MM.1S (cell line): Measurements from ENCODE around the gene HIBADH.
A peak's percentile ranks its signal among the peaks of the same experiment; 100 is the strongest.

Experiments
- DNase-seq: peaks from one replicate; pipeline ENCODE4 v3.0.0-alpha.2; 2015
- H2AFZ ChIP-seq: fragments of 300-600 bp; sonication (generic); 2 replicates; pipeline ENCODE4 v1.6.0; 2016; ENCODE audit warnings: antibody characterized with exemption, low read length
- H3F3A ChIP-seq: fragments of 300-600 bp; sonication (generic); 2 replicates; pipeline ENCODE4 v1.6.1; 2016; ENCODE audit warnings: mild to moderate bottlenecking, antibody characterized with exemption, low read length, moderate library complexity, mixed read lengths; ENCODE audit not compliant: insufficient read depth
- H3K27ac ChIP-seq: fragments of 300-600 bp; sonication (generic); 2 replicates; pipeline ENCODE4 v1.5.1; 2016; ENCODE audit warnings: mild to moderate bottlenecking, low read length
- H3K27me3 ChIP-seq: fragments of 300-600 bp; sonication (generic); replicated peaks from 2 replicates; pipeline ENCODE4 v1.6.0; 2016; ENCODE audit warnings: low read length; ENCODE audit not compliant: insufficient read depth
- H3K36me3 ChIP-seq: fragments of 300-600 bp; sonication (generic); replicated peaks from 2 replicates; pipeline ENCODE4 v1.6.1; 2016; ENCODE audit warnings: mild to moderate bottlenecking, low read length, mixed read lengths; ENCODE audit not compliant: insufficient read depth
- H3K4me1 ChIP-seq: fragments of 300-600 bp; sonication (generic); 2 replicates; pipeline ENCODE4 v1.6.1; 2016; ENCODE audit warnings: low read length, mixed read lengths
- H3K4me2 ChIP-seq: fragments of 300-600 bp; sonication (generic); 2 replicates; pipeline ENCODE4 v1.6.0; 2016; ENCODE audit warnings: low read depth, low read length
- H3K4me3 ChIP-seq: fragments of 300-600 bp; sonication (generic); 2 replicates; pipeline ENCODE4 v1.5.1; 2016; ENCODE audit warnings: low read length, mixed read lengths
- H3K79me2 ChIP-seq: fragments of 300-600 bp; sonication (generic); 2 replicates; pipeline ENCODE4 v1.6.1; 2016; ENCODE audit warnings: mixed run types, low read length, mixed read lengths
- H3K9ac ChIP-seq: fragments of 300-600 bp; sonication (generic); 2 replicates; pipeline ENCODE4 v1.6.1; 2016; ENCODE audit warnings: low read length, mixed read lengths
- H3K9me2 ChIP-seq: fragments of 300-600 bp; sonication (generic); replicated peaks from 2 replicates; pipeline ENCODE4 v1.6.1; 2016; ENCODE audit warnings: mild to moderate bottlenecking, low read length, mixed read lengths; ENCODE audit not compliant: insufficient read depth
- H3K9me3 ChIP-seq: fragments of 300-600 bp; sonication (generic); replicated peaks from 2 replicates; pipeline ENCODE4 v1.6.1; 2016; ENCODE audit warnings: mild to moderate bottlenecking, low read length, mixed read lengths; ENCODE audit not compliant: insufficient read depth
- H4K20me1 ChIP-seq: fragments of 300-600 bp; sonication (generic); 2 replicates; pipeline ENCODE4 v1.6.1; 2016; ENCODE audit warnings: mild to moderate bottlenecking, low read length, moderate library complexity, mixed read lengths; ENCODE audit not compliant: insufficient read depth
- EZH2 ChIP-seq: fragments of 300-600 bp; sonication (generic); optimal IDR thresholded peaks from 2 replicates; pipeline ENCODE3; 2017; ENCODE audit warnings: low read depth, mild to moderate bottlenecking, antibody characterized with exemption, low read length, mixed read lengths
- EZH2phosphoT487 ChIP-seq: fragments of 300-600 bp; sonication (generic); IDR thresholded peaks from 2 replicates; pipeline ENCODE4 v1.6.1; 2018; ENCODE audit warnings: antibody characterized with exemption, low read length
- TF ChIP-seq, protein P1 (sequence below): fragments of 300-600 bp; sonication (generic); IDR thresholded peaks from 2 replicates; pipeline ENCODE4 v1.5.1; 2016; ENCODE audit warnings: antibody characterized with exemption, low read length, mixed read lengths

HIBADH gene

DNA sequence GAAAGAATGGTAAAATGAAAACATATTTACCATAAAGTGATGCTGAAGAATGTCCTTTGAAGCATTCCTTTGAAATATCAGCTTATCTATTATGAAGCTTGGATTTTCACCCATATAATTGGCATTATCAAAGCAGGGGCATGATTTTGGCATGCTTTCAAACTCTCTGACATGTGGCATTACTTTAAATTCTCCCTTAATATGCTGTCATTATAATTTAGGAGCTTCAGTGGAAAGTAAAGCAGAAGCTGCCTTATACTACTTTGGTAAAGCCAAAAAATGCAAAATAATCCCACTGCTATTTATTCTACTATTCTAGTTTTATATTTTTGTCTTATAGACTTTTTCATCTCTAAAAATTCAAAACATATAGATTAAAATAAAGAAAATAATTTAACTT is 28.0 kb upstream of the HIBADH start:
- Histone ChIP-seq H2AFZ (no peak overlapping the region), H3K79me2 (no peaks in the 10 kb centered on the region), H4K20me1 (no peaks in the 10 kb centered on the region), H3K9ac (no peak overlapping the region), H3K4me2 (no peak overlapping the region), H3F3A (no peaks in the 10 kb centered on the region), H3K4me1 (no peaks in the 10 kb centered on the region), H3K9me3 (no peaks in the 10 kb centered on the region), H3K27ac (no peak overlapping the region), H3K9me2 (no peaks in the 10 kb centered on the region), H3K27me3 (no peaks in the 10 kb centered on the region), H3K36me3 (no peaks in the 10 kb centered on the region), H3K4me3 (no peak overlapping the region)
- DNase-seq, result no peak
- no peak for TF ChIP-seq EZH2
- no peak for TF ChIP-seq EZH2phosphoT487
- TF ChIP-seq, protein P1, sequence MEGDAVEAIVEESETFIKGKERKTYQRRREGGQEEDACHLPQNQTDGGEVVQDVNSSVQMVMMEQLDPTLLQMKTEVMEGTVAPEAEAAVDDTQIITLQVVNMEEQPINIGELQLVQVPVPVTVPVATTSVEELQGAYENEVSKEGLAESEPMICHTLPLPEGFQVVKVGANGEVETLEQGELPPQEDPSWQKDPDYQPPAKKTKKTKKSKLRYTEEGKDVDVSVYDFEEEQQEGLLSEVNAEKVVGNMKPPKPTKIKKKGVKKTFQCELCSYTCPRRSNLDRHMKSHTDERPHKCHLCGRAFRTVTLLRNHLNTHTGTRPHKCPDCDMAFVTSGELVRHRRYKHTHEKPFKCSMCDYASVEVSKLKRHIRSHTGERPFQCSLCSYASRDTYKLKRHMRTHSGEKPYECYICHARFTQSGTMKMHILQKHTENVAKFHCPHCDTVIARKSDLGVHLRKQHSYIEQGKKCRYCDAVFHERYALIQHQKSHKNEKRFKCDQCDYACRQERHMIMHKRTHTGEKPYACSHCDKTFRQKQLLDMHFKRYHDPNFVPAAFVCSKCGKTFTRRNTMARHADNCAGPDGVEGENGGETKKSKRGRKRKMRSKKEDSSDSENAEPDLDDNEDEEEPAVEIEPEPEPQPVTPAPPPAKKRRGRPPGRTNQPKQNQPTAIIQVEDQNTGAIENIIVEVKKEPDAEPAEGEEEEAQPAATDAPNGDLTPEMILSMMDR, result no peak

DNA sequence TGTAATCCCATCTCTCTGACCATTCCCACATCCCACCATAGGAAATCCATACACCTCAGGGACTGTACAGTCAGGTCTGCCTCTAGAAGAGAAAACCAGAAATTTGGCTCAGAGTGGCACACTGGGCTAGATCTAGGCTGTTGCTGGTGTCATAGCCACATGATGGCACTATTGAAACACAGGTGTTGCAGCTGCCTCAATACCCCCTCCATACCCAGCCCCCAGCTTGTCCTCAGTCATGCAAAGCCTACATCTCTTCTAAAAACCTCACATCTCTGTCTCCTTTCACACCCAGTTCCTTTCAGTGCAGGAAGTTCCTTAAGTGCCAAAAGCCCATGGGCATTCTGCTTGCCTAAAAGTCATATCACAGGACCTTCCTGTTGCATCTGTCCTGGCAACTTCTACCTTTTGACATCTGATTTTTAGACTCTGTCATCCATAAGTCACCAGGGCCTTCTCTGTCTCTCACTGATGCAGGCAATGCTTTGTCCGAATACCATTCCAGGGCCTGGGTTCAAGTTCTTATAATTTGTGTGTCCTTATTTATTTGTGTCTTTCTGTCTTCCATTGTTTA is 27.0 kb upstream of the HIBADH start:
- Histone ChIP-seq H4K20me1 (no peaks in the 10 kb centered on the region), H3K27me3 (no peaks in the 10 kb centered on the region), H3K4me1 (no peaks in the 10 kb centered on the region), H2AFZ (no peak overlapping the region), H3K9me3 (no peaks in the 10 kb centered on the region), H3K36me3 (no peaks in the 10 kb centered on the region), H3F3A (no peaks in the 10 kb centered on the region), H3K9ac (no peak overlapping the region), H3K27ac (no peak overlapping the region), H3K9me2 (no peaks in the 10 kb centered on the region), H3K4me3 (no peak overlapping the region), H3K79me2 (no peaks in the 10 kb centered on the region), H3K4me2 (no peak overlapping the region)
- DNase-seq, result peak; percentile 10
- TF ChIP-seq, protein P1, result peak; percentile 38
- TF ChIP-seq EZH2phosphoT487, result no peak
- TF ChIP-seq EZH2, result no peak

DNA sequence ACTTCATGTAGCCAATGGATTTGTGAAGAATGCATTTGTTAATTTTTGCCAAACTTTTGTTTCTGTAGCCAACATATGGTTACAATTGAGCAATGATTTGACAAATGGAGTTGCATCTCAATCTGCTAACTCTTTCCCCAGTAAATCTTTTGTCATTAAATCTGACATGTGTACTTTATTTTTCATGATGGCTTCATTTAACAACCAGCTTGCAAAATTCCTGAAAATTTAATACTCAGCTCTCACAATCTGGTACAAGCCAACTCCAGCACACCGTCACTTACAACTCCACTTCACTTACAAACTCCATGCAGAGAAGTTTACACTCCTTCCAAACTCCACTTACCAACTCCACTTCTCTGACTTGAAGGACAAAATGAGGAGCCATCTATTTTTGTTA is 26.5 kb upstream of the HIBADH start:
- Histone ChIP-seq H3K36me3 (no peaks in the 10 kb centered on the region), H3K4me3 (no peak overlapping the region), H3K9me3 (no peaks in the 10 kb centered on the region), H3K79me2 (no peaks in the 10 kb centered on the region), H2AFZ (no peak overlapping the region), H3K27me3 (no peaks in the 10 kb centered on the region), H3K27ac (no peak overlapping the region), H3F3A (no peaks in the 10 kb centered on the region), H3K4me2 (no peak overlapping the region), H4K20me1 (no peaks in the 10 kb centered on the region), H3K9ac (no peak overlapping the region), H3K4me1 (no peaks in the 10 kb centered on the region), H3K9me2 (no peaks in the 10 kb centered on the region)
- no peak for DNase-seq
- TF ChIP-seq, protein P1, result no peak
- TF ChIP-seq EZH2 (no peak), EZH2phosphoT487 (no peak)
